GM19043 (cell line): ENCODE data around the gene ALG5.

Source experiments
- ATAC-seq: cut with Tn5 transposase; IDR thresholded peaks from one replicate; pipeline ENCODE4 v1.9.1; 2021; ENCODE audit warnings: low read depth; ENCODE audit not compliant: unreplicated experiment

Gene ALG5

DNA sequence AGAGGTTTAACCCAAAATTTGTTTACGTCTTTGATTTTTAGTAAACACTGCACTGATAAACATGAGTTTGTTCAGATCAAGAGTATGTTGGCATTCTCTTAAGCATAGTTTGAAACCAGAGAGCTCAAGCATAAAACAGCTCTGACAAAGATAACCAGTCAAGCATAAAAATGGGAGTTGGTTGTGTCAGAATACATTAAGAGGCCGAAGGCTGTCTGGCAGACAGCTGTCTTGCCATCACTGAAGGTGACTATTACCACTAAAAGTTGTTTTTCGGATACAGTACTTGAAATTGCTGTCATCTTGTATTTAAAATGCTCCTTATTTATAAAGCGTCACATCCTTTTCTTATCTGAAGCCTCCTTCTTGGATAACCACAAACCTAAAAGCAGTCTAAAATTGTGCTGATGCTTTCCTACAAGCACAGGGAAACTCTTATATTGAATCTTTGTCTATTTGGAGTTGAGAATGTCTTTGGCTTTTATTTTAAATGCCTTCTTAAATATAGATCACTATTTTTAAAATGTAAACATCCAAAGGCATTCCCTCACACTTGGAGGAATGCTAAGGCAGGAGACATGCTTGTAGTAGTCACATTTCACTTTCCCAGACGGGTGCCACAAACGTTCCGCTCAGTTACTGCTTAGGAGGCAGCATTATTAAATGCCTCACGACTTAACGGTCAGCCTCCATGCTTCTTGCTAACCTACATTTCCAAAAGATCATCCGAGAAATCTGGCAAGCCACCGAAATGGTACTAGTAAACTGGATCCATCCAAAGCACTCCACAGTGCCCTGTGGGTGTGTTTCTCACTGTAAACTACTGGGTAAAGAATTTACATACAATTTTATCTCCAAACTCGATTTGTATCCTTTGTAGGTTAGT is 80.7 kb downstream of the ALG5 start:
- no peak for ATAC-seq

GRCh38 chr13:36917311-36917710 is 81.8 kb downstream of the ALG5 start:
- no peak for ATAC-seq

DNA sequence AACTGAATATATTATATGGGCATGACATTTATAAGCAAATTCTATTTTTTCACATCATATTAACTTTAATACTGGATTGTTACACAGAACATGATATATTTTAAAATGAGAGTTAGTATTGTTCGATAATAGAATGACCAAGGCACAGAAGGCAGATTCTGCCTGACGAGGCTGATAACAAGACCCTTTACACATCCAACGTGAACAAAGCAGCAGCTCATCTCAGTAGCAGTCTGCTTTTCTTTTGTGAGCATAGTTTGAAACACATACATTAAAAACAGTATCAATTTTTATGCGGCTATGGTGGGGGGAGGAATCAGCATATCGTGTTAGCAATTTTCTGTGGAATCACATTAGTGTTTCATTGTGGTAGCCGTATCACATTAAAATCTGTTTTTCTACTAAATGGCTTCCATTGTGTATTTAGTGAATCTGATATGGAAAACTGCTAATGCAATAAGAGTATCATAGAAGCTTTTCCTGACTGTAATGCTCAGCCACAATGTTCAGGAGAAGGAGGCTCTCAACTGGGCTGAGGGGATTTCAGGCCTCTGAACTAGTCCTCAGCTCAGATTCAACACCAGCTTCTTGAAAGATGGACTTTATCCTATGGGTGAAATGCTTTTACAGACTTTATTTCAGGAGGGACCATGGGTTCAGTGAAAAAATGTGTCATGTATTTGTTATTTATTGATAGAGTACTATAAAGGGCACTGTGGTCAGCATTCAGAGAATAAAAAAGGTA is 83.1 kb downstream of the ALG5 start:
- ATAC-seq, result no peak

DNA sequence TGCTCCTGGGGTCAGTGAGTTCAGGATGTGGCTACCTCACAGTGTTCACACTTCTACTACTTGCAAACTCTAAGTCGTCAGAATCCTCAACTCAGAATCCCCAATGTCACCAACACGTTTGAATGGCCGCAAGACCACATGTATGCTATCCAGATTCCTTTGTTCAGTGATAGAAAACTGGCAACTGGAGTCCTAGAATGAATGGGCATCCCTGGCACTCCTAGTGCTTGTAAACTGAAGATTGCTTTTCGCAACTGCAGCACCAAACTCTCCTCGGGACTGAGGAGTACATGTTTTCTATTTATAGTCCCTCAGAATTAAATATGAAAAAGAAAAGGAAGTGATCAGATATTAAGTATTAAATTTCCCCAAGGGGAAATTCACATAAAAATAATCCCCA is 84.0 kb downstream of the ALG5 start:
- no peak for ATAC-seq

- no peak for ATAC-seq
Observed at GRCh38 chr13:36914648-36915047, 84.5 kb downstream of the ALG5 start.

GRCh38 chr13:36913463-36913862 is 85.7 kb downstream of the ALG5 start:
- no peak for ATAC-seq

DNA sequence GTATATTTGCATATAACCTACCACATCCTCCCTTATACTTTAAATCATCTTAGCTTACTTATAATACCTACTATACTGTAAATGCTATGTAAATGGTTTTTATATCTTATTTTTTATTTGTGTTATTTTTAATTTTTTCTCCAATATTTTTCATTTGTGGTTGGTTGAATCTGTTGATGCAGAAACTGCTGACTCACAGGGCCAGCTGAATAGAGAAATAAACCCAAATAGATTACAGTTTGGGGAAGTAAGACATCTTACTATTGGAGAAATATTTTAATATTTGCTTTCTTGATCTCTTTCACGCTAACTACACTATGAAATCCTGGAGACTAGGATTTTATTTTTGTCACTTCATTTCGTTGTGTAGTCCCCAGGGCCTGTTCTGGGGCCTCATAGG is 86.2 kb downstream of the ALG5 start:
- no peak for ATAC-seq

DNA sequence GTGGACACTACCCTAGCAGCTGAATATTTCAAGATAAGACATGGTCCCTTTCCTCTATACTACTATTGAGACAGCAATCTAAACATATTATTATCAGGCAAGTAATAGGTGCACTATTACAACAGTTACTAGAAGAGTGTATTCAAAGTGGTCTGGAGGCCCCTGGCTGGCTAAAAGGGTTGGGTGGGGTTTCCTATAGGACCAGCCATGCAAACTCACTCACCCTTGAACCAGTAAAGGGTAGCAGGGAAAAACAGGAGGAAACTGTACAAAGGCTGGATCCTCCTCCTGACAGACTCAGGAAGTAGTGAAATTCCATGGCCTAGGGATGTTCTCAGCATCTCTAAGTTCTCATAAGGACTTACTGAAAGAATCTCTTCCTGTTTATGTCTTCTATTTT is 86.8 kb downstream of the ALG5 start:
- no peak for ATAC-seq

- no peak for ATAC-seq
Observed at GRCh38 chr13:36910545-36910944, 88.6 kb downstream of the ALG5 start.

DNA sequence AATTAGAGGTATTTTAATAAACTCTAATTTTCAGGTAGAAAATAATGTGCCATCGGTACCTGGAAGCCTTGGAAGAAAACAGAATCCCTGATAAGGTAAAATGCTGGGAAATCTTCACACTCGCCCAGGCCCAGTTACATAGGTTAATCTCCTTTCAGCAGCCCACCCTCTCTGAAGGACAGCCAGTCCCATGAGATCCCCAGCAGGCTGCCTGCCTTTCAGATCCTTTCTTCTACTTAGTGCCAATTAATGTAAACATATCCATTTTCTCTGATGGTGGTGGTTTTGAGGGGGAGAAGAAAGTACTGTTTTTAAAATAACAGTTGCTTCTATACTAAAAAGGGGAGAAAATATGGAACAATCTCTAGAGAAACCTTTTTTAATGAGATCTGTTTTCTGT is 91.3 kb downstream of the ALG5 start:
- ATAC-seq, result no peak

GRCh38 chr13:36907266-36907665 is 91.9 kb downstream of the ALG5 start:
- no peak for ATAC-seq

DNA sequence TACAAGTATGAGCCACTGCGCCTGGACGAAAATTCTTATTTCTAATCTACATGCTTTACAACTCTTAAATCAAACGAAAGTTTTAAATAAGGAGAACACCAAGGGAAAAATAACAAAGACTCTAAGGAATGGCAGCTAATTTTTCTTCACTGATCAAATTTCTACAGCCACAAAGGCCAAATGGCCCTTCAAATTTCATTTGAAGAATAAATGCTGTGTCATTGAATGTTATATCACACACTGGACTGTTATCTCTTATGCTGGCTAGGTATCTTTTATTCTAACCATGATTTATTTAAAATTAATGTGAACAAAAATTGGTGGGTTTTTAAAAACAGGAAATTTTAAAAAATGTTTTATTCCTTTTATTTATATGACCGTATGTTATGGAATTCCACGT is 93.2 kb downstream of the ALG5 start:
- no peak for ATAC-seq

- ATAC-seq, result no peak
Observed at GRCh38 chr13:36903925-36904595, 95.1 kb downstream of the ALG5 start.
